WTC11 (cell line): ENCODE results near the gene OSTN. TPM values are rescaled to one million over a fixed set of nuclear protein-coding genes. Genes with fewer than 3 reads are reported as not detected.
A peak's percentile ranks its signal among the peaks of the same experiment; 100 is the strongest.
"Not testable (repeated sequence)": the region's sequence is repeated elsewhere in the genome, so short reads cannot be mapped to it uniquely, and the experiment has no call there.

Experiments
- ATAC-seq: fragments of 200-7000 bp; cut with Tn5 transposase; 2 replicates; pipeline ENCODE4 v1.10.0; 2021; ENCODE audit warnings: mild to moderate bottlenecking, moderate library complexity
- CTCF ChIA-PET: fragments of 300-600 bp; sonication (Branson Sonifier 250); formaldehyde crosslinking; loops from one replicate; lab custom pipeline; 2021; ENCODE audit warnings: antibody characterized with exemption; lab: Charles Lee
- POLR2A ChIA-PET: fragments of 350-600 bp; sonication (Branson Sonifier 250); formaldehyde crosslinking; loops from one replicate; lab custom pipeline; 2021; ENCODE audit warnings: antibody characterized with exemption; lab: Charles Lee
- DNase-seq: peaks from one replicate; pipeline ENCODE4 v3.0.0; 2021; ENCODE audit warnings: low spot score
- H3K27ac Mint-ChIP-seq: 2 replicates; pipeline ENCODE4 v1.8.0; 2021; ENCODE audit warnings: mixed read lengths
- H3K27me3 Mint-ChIP-seq: 2 replicates; pipeline ENCODE4 v1.8.0; 2021; ENCODE audit warnings: low read depth, mild to moderate bottlenecking, moderate library complexity, mixed read lengths
- H3K36me3 Mint-ChIP-seq: 2 replicates; pipeline ENCODE4 v1.8.0; 2021; ENCODE audit warnings: mixed read lengths
- H3K4me1 Mint-ChIP-seq: 2 replicates; pipeline ENCODE4 v1.8.0; 2022; ENCODE audit warnings: mixed read lengths
- H3K4me3 Mint-ChIP-seq: 2 replicates; pipeline ENCODE4 v1.8.0; 2021; ENCODE audit warnings: mild to moderate bottlenecking, moderate library complexity, mixed read lengths
- H3K9me3 Mint-ChIP-seq: 2 replicates; pipeline ENCODE4 v1.8.0; 2021; ENCODE audit warnings: mixed read lengths
- AFF4 ChIP-seq: sonication (generic); formaldehyde crosslinking; IDR thresholded peaks from 2 replicates; pipeline ENCODE4 v1.8.1; 2023; ENCODE audit warnings: mild to moderate bottlenecking, missing genetic modification reagents, borderline replicate concordance
- AR ChIP-seq: fragments of 250-450 bp; sonication (Bioruptor Pico); IDR thresholded peaks from 2 replicates; pipeline ENCODE4 v1.9.0; 2021; ENCODE audit warnings: mild to moderate bottlenecking
- CTCF ChIP-seq: fragments of 200-600 bp; IDR thresholded peaks from 2 replicates; pipeline ENCODE4 v1.8.0; 2022; ENCODE audit warnings: antibody characterized with exemption
- ETV6 ChIP-seq: sonication (generic); formaldehyde crosslinking; IDR thresholded peaks from 2 replicates; pipeline ENCODE4 v1.8.1; 2022; ENCODE audit warnings: mild to moderate bottlenecking, missing genetic modification reagents
- GABPB1 ChIP-seq: sonication (generic); formaldehyde crosslinking; IDR thresholded peaks from 2 replicates; pipeline ENCODE4 v1.8.1; 2023; ENCODE audit warnings: mild to moderate bottlenecking, missing genetic modification reagents
- KAT7 ChIP-seq: sonication (generic); formaldehyde crosslinking; IDR thresholded peaks from 2 replicates; pipeline ENCODE4 v1.8.1; 2023; ENCODE audit warnings: missing genetic modification reagents, mild to moderate bottlenecking, borderline replicate concordance
- MXD4 ChIP-seq: fragments of 250-450 bp; sonication (Bioruptor Pico); IDR thresholded peaks from 2 replicates; pipeline ENCODE4 v1.8.0; 2021; ENCODE audit warnings: mild to moderate bottlenecking, moderate library complexity, borderline replicate concordance
- MYBL2 ChIP-seq: sonication (generic); formaldehyde crosslinking; IDR thresholded peaks from 2 replicates; pipeline ENCODE4 v1.8.1; 2023; ENCODE audit warnings: mild to moderate bottlenecking, moderate library complexity, missing genetic modification reagents
- NFYB ChIP-seq: sonication (generic); formaldehyde crosslinking; conservative IDR thresholded peaks from 2 replicates; pipeline ENCODE4 v1.8.0; 2022; ENCODE audit warnings: low read depth, missing genetic modification reagents
- NR1H2 ChIP-seq: sonication (generic); formaldehyde crosslinking; IDR thresholded peaks from 2 replicates; pipeline ENCODE4 v1.9.0; 2021; ENCODE audit warnings: mild to moderate bottlenecking, moderate library complexity, missing genetic modification reagents
- OVOL2 ChIP-seq: fragments of 250-450 bp; sonication (Bioruptor Pico); IDR thresholded peaks from 2 replicates; pipeline ENCODE4 v1.9.0; 2021; ENCODE audit warnings: mild to moderate bottlenecking, borderline replicate concordance
- PRRX2 ChIP-seq: fragments of 250-450 bp; sonication (Bioruptor Pico); IDR thresholded peaks from 2 replicates; pipeline ENCODE4 v1.8.0; 2021; ENCODE audit warnings: mild to moderate bottlenecking
- TEAD1 ChIP-seq: sonication (generic); formaldehyde crosslinking; IDR thresholded peaks from 2 replicates; pipeline ENCODE4 v1.8.0; 2022; ENCODE audit warnings: mild to moderate bottlenecking, missing genetic modification reagents
- TP53 ChIP-seq: sonication (generic); formaldehyde crosslinking; IDR thresholded peaks from 2 replicates; pipeline ENCODE4 v1.8.1; 2023; ENCODE audit warnings: mild to moderate bottlenecking, missing genetic modification reagents
- ZNF121 ChIP-seq: sonication (generic); formaldehyde crosslinking; IDR thresholded peaks from 2 replicates; pipeline ENCODE4 v1.8.0; 2023; ENCODE audit warnings: missing genetic modification reagents
- ZNF219 ChIP-seq: sonication (generic); formaldehyde crosslinking; IDR thresholded peaks from 2 replicates; pipeline ENCODE4 v1.8.0; 2023; ENCODE audit warnings: missing genetic modification reagents, mild to moderate bottlenecking, borderline replicate concordance
- ZNF416 ChIP-seq: fragments of 250-450 bp; sonication (Bioruptor Pico); IDR thresholded peaks from 2 replicates; pipeline ENCODE4 v1.9.0; 2021; ENCODE audit warnings: mild to moderate bottlenecking, inconsistent platforms
- total RNA-seq: library from RNA; stranded (reverse); gene quantifications from 3 replicates; pipeline ENCODE4 v1.2.3, GENCODE V29; 2021

OSTN gene
- total RNA-seq, 1 experiment from 2014 or later, result not detected

- no peak for ATAC-seq
- Mint-ChIP-seq H3K4me1 (peaks cover 61% of the 10 kb centered on the region), H3K9me3 (no peaks in the 10 kb centered on the region), H3K27me3 (no peaks in the 10 kb centered on the region), H3K27ac (peak overlapping the region; percentile 34; the same call in 1 of the 2 replicates), H3K4me3 (no peak overlapping the region), H3K36me3 (no peaks in the 10 kb centered on the region)
- CTCF ChIA-PET, result no interaction called here
- POLR2A ChIA-PET, result no interaction called here
- no peak for DNase-seq
- TF ChIP-seq MXD4 (CRISPR knock-in tag) (no peak), PRRX2 (CRISPR knock-in tag) (no peak), OVOL2 (no peak), NR1H2 (CRISPR knock-in tag) (no peak), MYBL2 (no peak), AR (CRISPR knock-in tag) (no peak), ZNF416 (CRISPR knock-in tag) (no peak), ZNF121 (CRISPR knock-in tag) (no peak), KAT7 (no peak)
These were observed 41.4 kb downstream of the OSTN start for GRCh38 chr3:191240486-191240885.

- H3K9me3 Mint-ChIP-seq, result no peaks in the 10 kb centered on the region
- no peaks in the 10 kb centered on the region for H3K27me3 Mint-ChIP-seq
- H3K4me3 Mint-ChIP-seq, result no peak overlapping the region
- TF ChIP-seq ZNF219 (CRISPR knock-in tag), result no peak
- TF ChIP-seq CTCF, result 0 out of 2 replicates have a peak, but pooled peaks have one; percentile 16
- no peak for TF ChIP-seq AR (CRISPR knock-in tag)
- H3K36me3 Mint-ChIP-seq, result no peaks in the 10 kb centered on the region
- ATAC-seq (no peak), DNase-seq (no peak)
- H3K27ac Mint-ChIP-seq, result no peak overlapping the region
- CTCF ChIA-PET, result interaction anchor here (0.7 to 1.4 kb wide), 5 partner anchors 11 to 136 kb away, joined by 3 to 4 read pairs (median 3); no protein-coding TSS in a partner anchor
- POLR2A ChIA-PET, result no interaction called here
- peaks cover 29% of the 10 kb centered on the region for H3K4me1 Mint-ChIP-seq
These were observed 45.3 kb downstream of the OSTN start for GRCh38 chr3:191244242-191244867.

GRCh38 chr3:191246034-191246433 is 47.0 kb downstream of the OSTN start:
- H3K4me3 Mint-ChIP-seq, ATAC-seq, H3K27ac Mint-ChIP-seq: not testable (repeated sequence)

GRCh38 chr3:191246630-191247029 is 47.6 kb downstream of the OSTN start:
- ATAC-seq (no peak), DNase-seq (no peak)
- Mint-ChIP-seq H3K27me3 (no peaks in the 10 kb centered on the region), H3K4me1 (peaks cover 20% of the 10 kb centered on the region), H3K9me3 (no peaks in the 10 kb centered on the region), H3K4me3 (no peak overlapping the region), H3K27ac (no peak overlapping the region), H3K36me3 (no peaks in the 10 kb centered on the region)
- ChIA-PET POLR2A (no interaction called here), CTCF (no interaction called here)
- TF ChIP-seq AFF4, result no peak
- TF ChIP-seq NFYB (CRISPR knock-in tag), result no peak
- no peak for TF ChIP-seq GABPB1 (CRISPR knock-in tag)
- TF ChIP-seq TEAD1 (CRISPR knock-in tag), result no peak
- TF ChIP-seq ETV6 (CRISPR knock-in tag), result no peak
- no peak for TF ChIP-seq TP53

More at GRCh38 chr3:191246034-191246433, 47.0 kb downstream of the OSTN start:
- H3K36me3 Mint-ChIP-seq, H3K9me3 Mint-ChIP-seq, H3K27me3 Mint-ChIP-seq, DNase-seq, POLR2A ChIA-PET, CTCF ChIA-PET: not testable (repeated sequence)
- H3K4me1 Mint-ChIP-seq, result peaks cover 19% of the 10 kb centered on the region
